Left lobe of liver (tissue), 2 donors: ENCODE data around the gene HOXA3. TPM values are rescaled to one million over a fixed set of nuclear protein-coding genes. Genes with fewer than 3 reads are reported as not detected.

Experiments used
- ATAC-seq: fragments of 200-7000 bp; cut with Tn5 transposase; one replicate; pipeline ENCODE4 v1.9.1; 2020; ENCODE audit warnings: mild to moderate bottlenecking, moderate library complexity
- DNase-seq: peaks from one replicate; pipeline ENCODE4 v3.0.0-alpha.2; 2020; ENCODE audit warnings: low spot score
- total RNA-seq: library from RNA; stranded (reverse); gene quantifications from one replicate; pipeline ENCODE4 v1.2.1, GENCODE V29; 2021
- donor health status: DM: no; HTN: no; CAD: no; lungs with moderate emphysema.
- donor health status: DM: no; HTN: yes; CAD: no.

HOXA3 gene
- total RNA-seq, 1 donor from 2014 or later, result 0.30 TPM

GRCh38 chr7:27106181-27106900, 46.0 kb downstream of the HOXA3 start:
- DNase-seq (no peak), ATAC-seq (peak; percentile 29)

DNA sequence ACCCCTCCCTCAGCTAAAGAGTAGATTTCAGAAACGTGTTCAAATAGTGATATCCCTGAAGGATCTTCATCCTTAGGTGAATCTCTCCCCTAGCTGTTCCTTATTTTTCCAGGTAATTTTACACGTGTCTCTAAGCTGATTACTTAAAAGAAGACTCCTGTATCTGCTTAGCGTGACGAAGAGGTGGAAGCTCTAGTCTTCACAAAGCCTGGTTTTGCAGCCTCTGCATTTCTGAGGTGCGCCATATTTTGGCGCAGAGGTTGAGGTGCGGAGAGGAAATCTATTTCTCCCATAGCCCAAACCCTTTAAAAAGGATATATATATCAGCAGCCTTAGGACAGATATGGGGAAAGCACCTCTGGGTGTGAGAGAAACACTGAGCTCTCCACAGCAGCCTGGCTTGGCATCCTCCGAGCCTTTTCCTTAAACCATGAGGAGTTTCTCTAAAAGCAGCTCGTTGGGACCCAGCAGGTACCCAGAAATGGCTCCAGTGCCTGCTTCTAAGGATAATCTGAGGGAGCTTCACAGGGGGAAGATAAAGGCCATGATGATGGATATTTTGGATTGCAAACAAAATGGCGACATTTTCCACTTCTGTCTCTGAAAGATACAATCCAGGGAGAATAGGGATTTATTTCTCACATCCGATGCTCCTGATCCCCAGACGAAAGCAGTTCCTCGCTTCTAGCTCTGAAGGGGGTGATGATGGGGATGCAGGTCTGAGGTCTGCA, 46.9 kb downstream of the HOXA3 start:
- DNase-seq (no peak), ATAC-seq (no peak)

DNA sequence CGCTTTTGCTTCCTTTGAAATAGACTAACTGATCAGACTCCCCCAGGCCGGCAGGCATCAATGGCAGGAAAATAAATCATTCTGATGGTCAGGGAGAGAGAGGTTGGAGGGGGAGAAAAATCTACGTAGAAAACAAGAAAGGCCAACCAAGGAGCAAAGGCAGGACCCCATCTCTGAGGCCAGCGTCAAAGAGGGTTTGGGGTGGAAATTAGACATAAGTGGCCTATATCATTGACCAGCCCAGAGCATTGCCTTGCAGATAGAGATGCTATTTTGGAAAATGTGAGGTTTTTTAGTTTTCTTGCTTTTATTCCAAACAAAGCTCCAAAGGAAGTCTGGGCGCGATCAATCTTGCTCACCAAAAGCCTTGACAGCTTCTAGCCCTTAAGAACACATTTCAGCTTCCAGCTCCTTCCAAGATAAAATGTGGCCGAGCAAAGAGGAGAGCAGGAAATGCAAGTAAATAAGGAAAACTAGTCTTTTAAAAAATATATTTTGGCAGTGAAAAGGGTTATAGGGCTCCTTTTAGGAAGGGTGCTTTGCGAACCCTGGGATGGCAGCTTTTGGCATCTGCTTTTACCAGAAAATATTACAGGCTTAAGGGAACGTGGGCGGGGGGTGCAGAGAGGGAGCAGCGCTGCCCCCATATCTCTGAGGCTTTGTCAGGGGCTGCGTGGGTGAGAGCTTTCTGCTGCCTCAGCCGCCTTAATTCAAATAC, 47.9 kb downstream of the HOXA3 start:
- ATAC-seq (no peak), DNase-seq (no peak)

- DNase-seq, result no peak
- ATAC-seq, result no peak
Observed at GRCh38 chr7:27103489-27104226, 48.7 kb downstream of the HOXA3 start.

GRCh38 chr7:27102581-27103442, 49.6 kb downstream of the HOXA3 start, which contains the start of gene HOXA2:
TSS of gene HOXA2 (minus strand) at chr7:27102683. CDS start at chr7:27102500, 183 bp downstream.
- peak; percentile 36 for ATAC-seq
- no peak for DNase-seq

DNA sequence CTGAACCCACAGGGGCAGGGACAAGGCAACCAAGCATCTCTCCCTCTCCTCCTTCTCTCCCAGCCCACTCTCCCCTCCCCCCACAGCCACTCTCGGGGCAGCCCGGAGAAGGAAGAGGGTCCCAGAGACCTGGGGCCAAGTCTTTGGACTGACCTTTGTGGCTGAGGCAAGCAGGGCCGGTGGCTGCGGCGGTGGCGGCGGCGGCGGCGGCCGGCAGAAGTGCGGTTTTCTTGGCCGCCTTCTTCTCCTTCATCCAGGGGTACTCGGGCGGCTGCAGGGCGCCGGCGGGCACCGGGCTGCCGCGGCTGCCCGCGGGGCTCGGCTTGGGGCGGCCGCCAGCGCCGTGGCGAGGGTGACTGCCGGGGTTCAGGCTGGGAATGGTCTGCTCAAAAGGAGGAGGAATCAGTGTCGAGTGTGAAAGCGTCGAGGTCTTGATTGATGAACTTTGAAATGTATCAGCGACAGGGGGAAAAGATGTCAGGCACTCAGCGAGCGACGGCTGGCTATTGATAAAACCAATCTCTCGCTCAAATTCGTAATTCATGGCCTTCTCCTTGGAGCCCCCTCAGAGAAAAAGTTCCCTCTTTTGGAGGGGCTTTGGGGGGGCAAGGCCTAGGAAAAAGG, 50.3 kb downstream of the HOXA3 start:
- no peak for ATAC-seq
- DNase-seq, result no peak

- DNase-seq, result no peak
- ATAC-seq, result no peak
Observed at GRCh38 chr7:27101171-27101956, 51.0 kb downstream of the HOXA3 start.

DNA sequence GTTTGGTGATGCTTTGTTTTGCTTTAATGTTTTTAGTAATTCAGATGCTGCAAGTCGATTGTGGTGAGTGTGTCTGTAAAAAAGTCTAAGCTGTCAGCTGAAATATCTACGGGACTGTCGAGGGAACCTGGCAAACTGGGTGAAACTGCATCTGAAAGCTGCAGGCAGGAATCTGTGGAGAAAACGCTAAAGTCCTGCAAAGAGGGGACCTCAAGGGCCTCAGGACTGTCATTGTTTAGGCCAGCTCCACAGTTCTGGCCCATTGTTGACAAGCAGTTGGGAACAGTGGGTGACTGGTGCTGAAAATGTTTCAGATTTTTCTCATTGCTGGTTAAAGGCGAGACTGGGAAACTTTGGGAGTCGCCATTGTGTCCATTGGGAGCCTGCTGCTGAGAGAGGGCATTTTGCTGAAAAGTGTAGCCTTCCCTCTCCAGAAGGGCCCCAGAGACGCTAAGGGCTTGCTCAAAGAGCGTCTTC, 51.7 kb downstream of the HOXA3 start:
- no peak for ATAC-seq
- no peak for DNase-seq

GRCh38 chr7:27099453-27100370, 52.7 kb downstream of the HOXA3 start:
- ATAC-seq (no peak), DNase-seq (no peak)

GRCh38 chr7:27098578-27099451, 53.6 kb downstream of the HOXA3 start:
- ATAC-seq (no peak), DNase-seq (no peak)

- DNase-seq, result no peak
- no peak for ATAC-seq
Observed at GRCh38 chr7:27097686-27098577, 54.5 kb downstream of the HOXA3 start.

- DNase-seq (no peak), ATAC-seq (peak; percentile 49)
Observed at GRCh38 chr7:27096768-27097514, 55.4 kb downstream of the HOXA3 start.

- ATAC-seq (peak; percentile 75), DNase-seq (peak; percentile 67)
Observed at GRCh38 chr7:27095897-27096767, 56.3 kb downstream of the HOXA3 start, which contains the start of gene HOXA1. TSS of gene HOXA1 (minus strand) at chr7:27096000. CDS start at chr7:27095912, 88 bp downstream.
